ENCODE measurements around the gene SCGB3A1.

SCGB3A1 gene

DNA sequence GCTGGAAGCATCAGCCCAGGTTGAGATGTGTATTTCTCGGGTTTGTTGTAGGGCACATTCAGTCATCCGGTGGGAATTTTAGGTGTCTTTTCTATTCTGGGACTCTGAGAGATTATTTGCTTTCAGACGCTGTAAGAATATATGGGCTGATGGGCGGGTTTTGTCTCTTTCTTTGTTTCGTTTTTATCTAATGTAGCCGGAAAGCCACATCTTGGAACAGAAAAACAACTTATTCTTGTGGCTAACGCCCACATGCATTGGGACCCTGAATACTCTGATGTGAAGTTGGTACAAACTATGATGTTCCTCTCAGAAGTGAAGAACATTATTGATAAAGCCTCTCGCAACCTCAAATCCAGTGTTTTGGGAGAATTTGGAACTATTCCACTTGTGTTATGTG, 22.4 kb downstream of the SCGB3A1 start:
- Histone ChIP-seq H3K4me3 (IDR thresholded peaks at IDR 0.05; ENCODE audit: insufficient read depth, low read depth, low read length) (no peak overlapping the region), H3K27ac (no peak overlapping the region), H3K36me3 (ENCODE audit: insufficient read depth) (no peaks in the 10 kb centered on the region), H3K4me1 (ENCODE audit: low read depth, poor library complexity, severe bottlenecking) (no peaks in the 10 kb centered on the region), H4K20me1 (ENCODE audit: insufficient read depth) (no peaks in the 10 kb centered on the region), H3K79me2 (ENCODE audit: insufficient read depth, low read depth) (no peaks in the 10 kb centered on the region), H3K9ac (no peak overlapping the region), H3K27me3 (ENCODE audit: insufficient read depth, low read depth) (no peaks in the 10 kb centered on the region), H3K4me2 (no peak overlapping the region), H2AFZ (ENCODE audit: low read depth) (no peak overlapping the region)
- no peak for TF ChIP-seq CTCF (conservative IDR thresholded peaks at IDR 0.05; ENCODE audit: low read depth, low read length)

GRCh38 chr5:180563994-180564393, 27.3 kb downstream of the SCGB3A1 start:
- Histone ChIP-seq H3K79me2 (ENCODE audit: insufficient read depth, low read depth) (no peaks in the 10 kb centered on the region; the same call in 1 of the 2 replicates), H3K4me3 (IDR thresholded peaks at IDR 0.05; ENCODE audit: insufficient read depth, low read depth, low read length) (no peak overlapping the region), H3K27ac (no peak overlapping the region), H3K27me3 (ENCODE audit: insufficient read depth, low read depth) (no peaks in the 10 kb centered on the region), H2AFZ (ENCODE audit: low read depth) (no peak overlapping the region), H4K20me1 (ENCODE audit: insufficient read depth) (no peaks in the 10 kb centered on the region), H3K4me2 (no peak overlapping the region), H3K36me3 (ENCODE audit: insufficient read depth) (no peaks in the 10 kb centered on the region), H3K4me1 (ENCODE audit: low read depth, poor library complexity, severe bottlenecking) (no peaks in the 10 kb centered on the region), H3K9ac (no peak overlapping the region)
- TF ChIP-seq CTCF (conservative IDR thresholded peaks at IDR 0.05; ENCODE audit: low read depth, low read length) = no peak

GRCh38 chr5:180558232-180558631, 33.1 kb downstream of the SCGB3A1 start:
- Histone ChIP-seq H2AFZ (ENCODE audit: low read depth) (no peak overlapping the region), H3K4me2 (no peak overlapping the region), H4K20me1 (ENCODE audit: insufficient read depth) (no peaks in the 10 kb centered on the region), H3K79me2 (ENCODE audit: insufficient read depth, low read depth) (no peaks in the 10 kb centered on the region; the same call in 1 of the 2 replicates), H3K9ac (no peak overlapping the region), H3K27ac (no peak overlapping the region), H3K4me1 (ENCODE audit: low read depth, poor library complexity, severe bottlenecking) (no peaks in the 10 kb centered on the region), H3K4me3 (IDR thresholded peaks at IDR 0.05; ENCODE audit: insufficient read depth, low read depth, low read length) (no peak overlapping the region), H3K36me3 (ENCODE audit: insufficient read depth) (no peaks in the 10 kb centered on the region), H3K27me3 (ENCODE audit: insufficient read depth, low read depth) (no peaks in the 10 kb centered on the region)
- TF ChIP-seq CTCF (conservative IDR thresholded peaks at IDR 0.05; ENCODE audit: low read depth, low read length) = no peak

DNA sequence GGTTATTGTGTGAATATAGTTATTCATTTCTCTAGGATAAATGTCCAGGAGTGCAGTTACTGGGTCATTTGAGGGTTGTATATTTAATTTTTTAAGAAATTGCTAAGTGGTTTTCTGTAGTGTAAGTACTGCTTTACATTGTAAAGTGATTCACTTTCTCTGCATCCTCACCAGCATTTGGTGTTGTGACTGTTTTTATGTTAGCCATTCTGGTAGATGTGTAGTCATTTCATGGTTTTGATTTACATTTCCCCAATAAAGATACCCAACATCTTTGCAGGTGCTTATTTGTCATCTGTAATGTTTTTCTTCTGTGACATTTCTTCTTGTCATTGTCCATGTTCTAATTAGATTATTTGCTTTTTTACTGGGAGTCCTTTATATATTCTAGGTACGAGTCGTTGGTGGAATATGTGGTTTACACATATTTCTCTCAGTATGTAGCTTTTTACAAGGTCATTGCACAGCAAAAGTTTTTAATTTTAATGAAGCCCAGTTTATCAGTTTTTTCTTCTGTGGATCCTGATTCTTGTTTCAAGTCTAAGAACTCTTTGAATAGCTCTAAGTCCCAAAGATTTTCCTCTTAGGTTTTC, 34.0 kb downstream of the SCGB3A1 start:
- no peaks in the 10 kb centered on the region for H4K20me1 ChIP-seq (ENCODE audit: insufficient read depth)
- H3K4me3 ChIP-seq (IDR thresholded peaks at IDR 0.05; ENCODE audit: insufficient read depth, low read depth, low read length) = no peak overlapping the region
- no peak overlapping the region for H3K27ac ChIP-seq
- TF ChIP-seq CTCF (conservative IDR thresholded peaks at IDR 0.05; ENCODE audit: low read depth, low read length) = no peak
- H3K4me2 ChIP-seq = no peak overlapping the region
- no peaks in the 10 kb centered on the region for H3K36me3 ChIP-seq (ENCODE audit: insufficient read depth)
- H3K9ac ChIP-seq = no peak overlapping the region
- no peak overlapping the region for H2AFZ ChIP-seq (ENCODE audit: low read depth)
- no peaks in the 10 kb centered on the region for H3K27me3 ChIP-seq (ENCODE audit: insufficient read depth, low read depth)
- no peaks in the 10 kb centered on the region for H3K4me1 ChIP-seq (ENCODE audit: low read depth, poor library complexity, severe bottlenecking)
- H3K79me2 ChIP-seq (ENCODE audit: insufficient read depth, low read depth) = no peaks in the 10 kb centered on the region; the same call in 1 of the 2 replicates

Measured in KMS-11 (cell line).